ENCODE measurements around the gene UBA52. TPM values are rescaled to one million over a fixed set of nuclear protein-coding genes. Genes with fewer than 3 reads are reported as not detected.
"Not testable (repeated sequence)": the region's sequence is repeated elsewhere in the genome, so short reads cannot be mapped to it uniquely, and the experiment has no call there.

UBA52 gene
- total RNA-seq, 4 donors from 2014 or later: 405 to 1,087 (median 865) TPM

GRCh38 chr19:18537431-18537830 lies 34.2 kb upstream of the UBA52 start:
- H3K27me3 ChIP-seq: no peaks in the 10 kb centered on the region
- 95% methylated on average over 15 of the region's 17 CpGs for WGBS
- H3K4me3 ChIP-seq: no peak overlapping the region
- no peak for DNase-seq (ENCODE audit: low spot score in 2 of 2)
- no peak overlapping the region for H3K27ac ChIP-seq
- H3K36me3 ChIP-seq: peaks cover 64% of the 10 kb centered on the region
- H3K9me3 ChIP-seq: no peaks in the 10 kb centered on the region
- H3K4me1 ChIP-seq: peaks cover 9% of the 10 kb centered on the region
- TF ChIP-seq POLR2A (IDR thresholded peaks at IDR 0.05): no peak
- no peak for TF ChIP-seq POLR2AphosphoS5 (IDR thresholded peaks at IDR 0.05)
- no peak for TF ChIP-seq EP300 (IDR thresholded peaks at IDR 0.05)
- TF ChIP-seq, protein P1, sequence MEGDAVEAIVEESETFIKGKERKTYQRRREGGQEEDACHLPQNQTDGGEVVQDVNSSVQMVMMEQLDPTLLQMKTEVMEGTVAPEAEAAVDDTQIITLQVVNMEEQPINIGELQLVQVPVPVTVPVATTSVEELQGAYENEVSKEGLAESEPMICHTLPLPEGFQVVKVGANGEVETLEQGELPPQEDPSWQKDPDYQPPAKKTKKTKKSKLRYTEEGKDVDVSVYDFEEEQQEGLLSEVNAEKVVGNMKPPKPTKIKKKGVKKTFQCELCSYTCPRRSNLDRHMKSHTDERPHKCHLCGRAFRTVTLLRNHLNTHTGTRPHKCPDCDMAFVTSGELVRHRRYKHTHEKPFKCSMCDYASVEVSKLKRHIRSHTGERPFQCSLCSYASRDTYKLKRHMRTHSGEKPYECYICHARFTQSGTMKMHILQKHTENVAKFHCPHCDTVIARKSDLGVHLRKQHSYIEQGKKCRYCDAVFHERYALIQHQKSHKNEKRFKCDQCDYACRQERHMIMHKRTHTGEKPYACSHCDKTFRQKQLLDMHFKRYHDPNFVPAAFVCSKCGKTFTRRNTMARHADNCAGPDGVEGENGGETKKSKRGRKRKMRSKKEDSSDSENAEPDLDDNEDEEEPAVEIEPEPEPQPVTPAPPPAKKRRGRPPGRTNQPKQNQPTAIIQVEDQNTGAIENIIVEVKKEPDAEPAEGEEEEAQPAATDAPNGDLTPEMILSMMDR (IDR thresholded peaks at IDR 0.05): no peak

GRCh38 chr19:18538115-18538514 lies 33.5 kb upstream of the UBA52 start:
- H3K27me3 ChIP-seq: no peaks in the 10 kb centered on the region
- DNase-seq (ENCODE audit: low spot score in 2 of 2): no peak
- H3K9me3 ChIP-seq: no peaks in the 10 kb centered on the region
- WGBS: 95% methylated on average over 9 of the region's 22 CpGs
- TF ChIP-seq POLR2AphosphoS5 (IDR thresholded peaks at IDR 0.05): no peak
- no peak for TF ChIP-seq EP300 (IDR thresholded peaks at IDR 0.05)
- TF ChIP-seq POLR2A (IDR thresholded peaks at IDR 0.05): no peak
- TF ChIP-seq, protein P1 (IDR thresholded peaks at IDR 0.05): no peak
- no peak overlapping the region for H3K27ac ChIP-seq
- no peak overlapping the region for H3K4me3 ChIP-seq
- H3K36me3 ChIP-seq: peaks cover 57% of the 10 kb centered on the region
- peaks cover 11% of the 10 kb centered on the region for H3K4me1 ChIP-seq

DNA sequence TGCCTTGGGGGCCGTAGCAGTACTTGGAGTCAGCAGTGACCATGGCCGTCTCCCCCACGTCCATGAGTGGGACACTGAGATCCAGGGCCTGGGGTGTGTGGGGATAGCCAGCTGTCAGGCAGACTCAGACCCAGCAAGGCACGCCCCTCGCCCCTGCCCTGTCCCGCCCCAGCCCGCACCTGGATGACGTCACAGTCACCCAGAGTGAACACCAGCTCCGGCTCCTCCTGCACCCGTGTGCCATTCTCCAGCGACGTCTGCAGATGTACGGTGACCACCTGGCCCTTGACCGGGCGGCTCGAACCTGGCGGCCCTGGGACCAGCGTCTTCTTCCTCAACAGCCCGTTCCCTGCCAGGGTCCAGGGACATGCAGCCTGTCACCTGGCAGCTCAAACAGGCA lies 32.3 kb upstream of the UBA52 start:
- no peaks in the 10 kb centered on the region for H3K9me3 ChIP-seq
- peaks cover 16% of the 10 kb centered on the region for H3K4me1 ChIP-seq
- 83% methylated on average over 1 of the region's 19 CpGs for WGBS
- peaks cover 52% of the 10 kb centered on the region for H3K36me3 ChIP-seq
- H3K27ac ChIP-seq: no peak overlapping the region
- TF ChIP-seq POLR2AphosphoS5 (IDR thresholded peaks at IDR 0.05) (no peak), EP300 (IDR thresholded peaks at IDR 0.05) (no peak), POLR2A (IDR thresholded peaks at IDR 0.05) (no peak)
- TF ChIP-seq, protein P1 (IDR thresholded peaks at IDR 0.05): no peak
- H3K4me3 ChIP-seq: no peak overlapping the region
- H3K27me3 ChIP-seq: no peaks in the 10 kb centered on the region
- DNase-seq (ENCODE audit: low spot score in 2 of 2): no peak

- H3K27ac ChIP-seq; H3K27me3 ChIP-seq; H3K4me3 ChIP-seq; DNase-seq (ENCODE audit: low spot score in 2 of 2); H3K9me3 ChIP-seq: not testable (repeated sequence)
- H3K36me3 ChIP-seq: peaks cover 50% of the 10 kb centered on the region
- WGBS: 100% methylated on average over 1 of the region's 1 CpG
- H3K4me1 ChIP-seq: peaks cover 16% of the 10 kb centered on the region
Observed at GRCh38 chr19:18540200-18540599, 31.5 kb upstream of the UBA52 start.

GRCh38 chr19:18541258-18541991 lies 30.2 kb upstream of the UBA52 start:
- Histone ChIP-seq H3K4me3 (no peak overlapping the region), H3K27ac (no peak overlapping the region), H3K27me3 (no peaks in the 10 kb centered on the region), H3K9me3 (no peaks in the 10 kb centered on the region), H3K36me3 (peaks cover 38% of the 10 kb centered on the region), H3K4me1 (peaks cover 16% of the 10 kb centered on the region)
- DNase-seq (ENCODE audit: low spot score in 2 of 2): no peak
- TF ChIP-seq, protein P1 (IDR thresholded peaks at IDR 0.05): no peak
- TF ChIP-seq POLR2AphosphoS5 (IDR thresholded peaks at IDR 0.05) (no peak), EP300 (IDR thresholded peaks at IDR 0.05) (no peak), POLR2A (IDR thresholded peaks at IDR 0.05) (no peak)
- WGBS: 83% methylated on average over 17 of the region's 21 CpGs
